HG03103 (cell line): ENCODE results near the gene CADM1.

Source experiments
- ATAC-seq: cut with Tn5 transposase; IDR thresholded peaks from one replicate; pipeline ENCODE4 v1.9.1; 2021; ENCODE audit warnings: low read depth; ENCODE audit not compliant: unreplicated experiment

Gene CADM1

DNA sequence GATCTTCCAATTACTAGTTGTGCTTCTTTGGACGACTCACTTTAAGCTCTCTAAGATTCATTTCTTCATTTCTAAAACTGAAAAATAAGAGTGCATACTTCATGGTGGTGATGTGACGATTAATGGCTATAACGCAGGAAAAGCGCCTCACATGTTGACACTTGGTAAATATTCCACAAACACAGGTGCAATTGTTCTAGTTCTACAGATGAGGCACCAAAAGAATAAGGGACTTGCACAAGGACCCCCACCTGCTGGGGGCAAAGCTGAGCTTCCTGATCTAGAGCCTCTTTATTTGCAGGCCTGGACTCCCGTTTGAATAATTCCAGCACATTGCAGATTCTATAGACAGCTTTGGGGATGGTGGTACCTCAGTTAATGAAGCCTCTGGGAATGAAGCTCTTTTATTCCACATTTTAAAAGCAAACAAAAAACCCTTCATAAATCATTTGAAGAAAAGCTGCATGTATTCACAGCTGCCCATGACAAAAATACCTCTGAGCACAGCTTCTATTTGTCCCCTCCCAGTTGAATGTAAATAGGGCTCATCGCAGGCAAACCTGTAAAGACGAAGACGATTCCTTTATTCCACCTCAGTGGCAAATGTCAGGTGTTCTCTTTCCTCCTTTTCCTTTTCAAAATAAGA, 14.9 kb upstream of the CADM1 start:
- ATAC-seq = no peak

DNA sequence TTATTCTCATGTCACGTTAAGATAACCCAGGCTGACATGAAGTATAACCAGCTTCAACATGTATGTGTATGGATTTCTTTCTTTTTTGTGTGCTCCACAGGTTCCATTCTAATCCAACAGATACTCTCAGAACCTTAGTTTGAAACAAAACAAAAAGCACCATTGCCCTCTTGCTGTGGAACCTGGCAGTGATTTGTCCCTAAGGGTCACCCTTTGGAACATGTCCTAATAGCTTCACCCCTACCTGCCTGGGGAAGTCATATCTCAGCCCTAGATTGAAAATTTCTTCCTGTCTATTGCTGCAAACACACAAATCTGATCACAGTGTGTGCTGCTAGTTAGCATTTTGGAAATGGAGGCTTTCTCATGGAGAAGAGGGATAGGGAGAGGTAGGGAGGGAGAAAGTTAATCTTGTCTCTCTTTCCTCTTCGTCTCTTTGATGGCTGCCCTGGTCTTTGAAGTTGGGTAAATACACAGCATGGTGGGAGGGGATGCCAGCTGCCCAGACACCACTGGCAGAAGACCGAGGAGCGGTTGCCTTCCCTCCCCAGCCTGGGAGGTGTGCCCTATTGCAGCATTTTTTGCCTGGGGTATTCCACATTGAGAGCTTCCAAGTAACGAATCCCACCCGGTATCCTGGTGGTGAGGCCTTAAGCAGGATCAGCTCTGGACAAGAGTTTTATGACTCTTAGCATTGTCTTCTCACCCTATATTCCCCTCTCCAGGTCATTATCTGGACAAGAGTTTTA, 11.6 kb upstream of the CADM1 start:
- ATAC-seq = no peak

DNA sequence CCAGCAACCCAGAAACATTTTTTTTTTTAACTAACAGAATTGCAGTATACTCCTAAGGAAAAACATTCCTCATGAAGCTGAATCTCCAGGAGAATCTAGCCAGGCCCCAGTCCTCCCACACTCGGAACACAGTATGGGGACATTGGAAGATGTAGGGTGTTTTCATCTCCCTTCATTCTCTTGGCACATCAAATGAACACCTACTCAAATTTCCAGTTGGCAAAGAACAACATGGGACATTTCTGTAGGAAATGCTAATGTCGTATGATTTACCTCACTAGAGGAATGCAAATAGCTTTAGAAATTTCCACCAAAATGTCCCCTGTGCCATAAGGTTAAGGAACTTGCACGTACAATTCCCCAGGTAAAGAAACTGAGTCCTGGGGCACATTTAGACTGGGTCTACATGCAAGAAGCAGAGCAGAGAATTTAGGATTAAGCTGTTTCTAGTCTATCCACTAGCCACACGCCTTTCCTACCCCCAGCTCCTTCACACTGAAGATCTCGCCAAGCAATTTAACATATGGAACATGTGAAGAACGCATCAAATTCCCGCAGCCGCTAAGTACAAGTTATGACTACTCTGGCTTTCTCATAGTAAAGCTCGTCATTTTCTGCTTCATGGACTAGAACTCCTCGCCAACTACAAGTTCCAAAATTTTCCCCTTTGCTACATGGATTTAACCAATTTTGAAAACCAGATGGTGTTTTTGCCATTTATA, 2.9 kb upstream of the CADM1 start:
- no peak for ATAC-seq

DNA sequence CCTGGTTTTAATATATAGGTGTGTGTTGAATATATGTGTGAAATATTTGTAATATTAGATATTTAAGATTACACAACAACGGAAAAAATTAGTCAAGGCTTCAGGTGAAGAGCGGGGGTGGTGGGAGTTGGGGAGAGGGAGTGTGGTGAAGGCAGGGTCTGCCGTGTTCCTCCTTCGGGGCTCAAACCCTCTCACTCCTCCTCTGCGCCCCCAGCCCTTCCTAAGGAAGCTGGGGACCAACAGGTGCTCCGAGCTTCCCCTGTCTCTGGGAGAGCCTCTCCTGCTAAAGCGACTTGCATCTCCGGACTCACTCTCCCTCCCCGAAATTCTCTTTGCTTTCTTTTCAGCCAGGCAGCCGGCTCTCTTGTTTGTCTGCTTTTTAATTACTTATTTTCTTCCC, 960 bp upstream of the CADM1 start:
- ATAC-seq = no peak

DNA sequence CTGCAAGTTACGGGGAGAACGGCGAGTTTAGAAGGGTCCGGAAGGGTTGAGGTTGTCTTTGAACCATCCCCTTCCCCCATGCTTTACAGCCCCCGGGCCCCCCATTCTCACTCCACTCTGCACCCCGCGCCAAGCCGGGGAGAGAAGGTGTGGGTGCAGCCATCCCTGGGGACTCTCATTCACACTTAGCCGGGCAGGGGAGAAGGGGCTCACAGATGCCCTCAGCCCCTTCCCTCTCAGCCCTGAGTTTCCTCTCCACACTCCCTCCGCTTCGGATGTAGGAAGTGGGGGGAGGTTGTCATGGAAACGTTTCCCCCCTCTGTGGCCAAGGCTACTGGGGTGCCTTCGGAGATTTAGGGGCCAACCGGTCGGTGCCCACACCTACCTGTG, 334 bp downstream of the CADM1 start:
- no peak for ATAC-seq

DNA sequence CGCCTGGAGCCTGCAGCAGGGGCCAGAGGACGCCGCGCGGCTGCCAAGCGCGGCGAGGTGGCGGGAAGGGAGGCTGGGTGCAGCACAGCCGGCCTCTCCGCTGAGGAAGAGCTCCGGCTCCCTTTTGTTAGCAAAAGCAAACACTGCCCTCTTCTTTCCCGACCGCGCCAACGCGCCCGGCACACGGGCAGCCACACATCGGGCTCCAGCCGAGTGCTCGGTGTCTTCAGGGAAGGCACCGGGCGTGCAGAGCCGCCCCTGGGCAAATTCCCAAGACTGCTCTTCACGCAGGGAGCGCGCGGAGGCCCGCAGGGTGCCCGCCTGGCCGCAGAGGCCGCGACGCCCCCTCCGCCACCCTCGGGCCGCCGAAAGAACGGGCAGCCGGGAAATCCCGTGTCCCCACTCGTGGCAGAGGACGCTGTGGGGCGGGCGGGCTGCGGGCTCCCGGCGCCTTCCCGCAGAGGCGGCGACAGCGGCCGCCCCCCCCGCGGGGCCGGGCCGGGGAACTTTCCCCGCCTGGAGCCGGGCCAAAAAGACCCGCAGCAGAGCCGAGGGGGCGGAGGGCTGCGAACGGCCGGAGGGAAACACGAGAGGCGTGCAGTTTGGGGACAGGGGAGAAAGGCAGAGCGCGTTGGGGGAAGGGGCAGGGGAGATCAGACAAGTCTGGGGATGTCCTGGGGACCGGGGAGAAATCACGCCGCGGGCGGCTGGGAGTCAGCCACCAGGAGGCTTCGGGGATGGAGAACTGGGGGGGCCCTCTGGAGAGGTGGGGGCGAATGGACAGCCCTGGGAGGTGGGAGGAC, 931 bp downstream of the CADM1 start:
- ATAC-seq = no peak

DNA sequence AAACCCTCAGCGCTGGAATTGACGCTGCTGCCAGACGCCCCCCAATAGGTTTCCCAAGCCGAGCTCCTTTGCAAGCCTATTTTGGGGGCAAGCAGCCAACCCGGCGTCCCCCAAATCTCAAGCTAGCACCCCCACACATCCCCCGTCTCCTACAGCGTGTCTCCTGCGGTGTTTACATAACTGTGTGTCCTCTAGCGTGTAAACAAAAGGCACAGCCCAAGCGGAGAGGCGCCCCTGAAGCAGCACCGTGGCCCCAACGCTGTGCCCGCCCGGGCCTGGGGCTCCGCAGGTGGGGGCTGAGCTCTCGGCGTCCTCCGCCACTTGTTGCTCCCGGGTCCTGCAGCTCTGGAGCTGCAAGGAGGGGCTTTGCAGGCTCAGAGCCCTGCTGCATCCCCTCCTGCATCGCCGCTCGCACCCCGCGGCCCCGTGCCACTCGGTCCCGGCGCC, 1.6 kb downstream of the CADM1 start:
- ATAC-seq = no peak

DNA sequence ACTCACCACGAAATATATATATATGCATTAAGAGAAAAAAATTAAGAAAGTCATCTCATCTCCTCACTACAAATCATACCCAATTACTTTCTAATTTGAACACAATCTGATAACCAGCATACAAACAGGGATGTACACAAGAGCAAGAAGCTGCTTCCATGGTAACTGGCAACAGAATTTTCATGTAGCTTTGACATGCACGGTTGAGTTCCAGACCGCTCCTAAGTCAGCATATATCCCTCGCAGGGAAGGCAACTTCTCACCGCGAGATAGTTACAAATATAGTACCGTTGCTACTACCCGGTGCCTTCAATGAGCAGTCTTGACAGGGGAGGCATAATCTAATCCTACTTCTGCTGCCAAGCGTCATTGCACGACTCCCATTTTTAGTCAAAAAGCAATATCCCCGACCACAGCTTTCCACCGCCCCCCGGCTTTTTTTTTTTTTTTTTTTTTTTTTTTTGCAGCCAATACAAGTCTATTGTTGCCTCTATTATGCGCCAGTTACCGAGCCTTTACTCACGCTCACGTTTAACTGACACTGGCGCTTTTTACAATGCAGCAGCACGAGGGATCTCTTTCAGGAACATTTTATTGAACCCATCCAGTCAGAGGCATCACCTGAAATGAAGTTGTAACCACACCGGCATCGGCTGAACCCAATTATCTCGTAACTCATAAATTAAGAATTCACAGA, 2.2 kb downstream of the CADM1 start:
- no peak for ATAC-seq

DNA sequence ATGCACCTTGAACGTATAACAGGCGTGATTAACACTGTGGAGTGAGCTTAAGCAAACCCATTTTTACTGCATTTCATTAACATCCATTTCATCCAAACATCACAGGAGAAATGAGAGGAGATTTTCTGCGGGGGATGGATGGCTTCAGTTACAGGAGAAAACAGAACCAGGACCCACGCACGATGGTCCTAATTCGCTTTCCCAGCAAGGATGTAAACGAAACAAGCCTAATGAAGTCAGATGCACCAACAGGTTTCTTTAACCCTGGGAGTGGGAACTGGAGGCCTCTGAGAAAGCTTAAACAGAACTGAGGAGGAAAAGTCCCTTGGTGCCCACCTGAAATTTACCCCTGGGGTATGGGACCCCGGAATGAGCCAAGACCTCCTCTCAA, 2.7 kb downstream of the CADM1 start:
- ATAC-seq = no peak

DNA sequence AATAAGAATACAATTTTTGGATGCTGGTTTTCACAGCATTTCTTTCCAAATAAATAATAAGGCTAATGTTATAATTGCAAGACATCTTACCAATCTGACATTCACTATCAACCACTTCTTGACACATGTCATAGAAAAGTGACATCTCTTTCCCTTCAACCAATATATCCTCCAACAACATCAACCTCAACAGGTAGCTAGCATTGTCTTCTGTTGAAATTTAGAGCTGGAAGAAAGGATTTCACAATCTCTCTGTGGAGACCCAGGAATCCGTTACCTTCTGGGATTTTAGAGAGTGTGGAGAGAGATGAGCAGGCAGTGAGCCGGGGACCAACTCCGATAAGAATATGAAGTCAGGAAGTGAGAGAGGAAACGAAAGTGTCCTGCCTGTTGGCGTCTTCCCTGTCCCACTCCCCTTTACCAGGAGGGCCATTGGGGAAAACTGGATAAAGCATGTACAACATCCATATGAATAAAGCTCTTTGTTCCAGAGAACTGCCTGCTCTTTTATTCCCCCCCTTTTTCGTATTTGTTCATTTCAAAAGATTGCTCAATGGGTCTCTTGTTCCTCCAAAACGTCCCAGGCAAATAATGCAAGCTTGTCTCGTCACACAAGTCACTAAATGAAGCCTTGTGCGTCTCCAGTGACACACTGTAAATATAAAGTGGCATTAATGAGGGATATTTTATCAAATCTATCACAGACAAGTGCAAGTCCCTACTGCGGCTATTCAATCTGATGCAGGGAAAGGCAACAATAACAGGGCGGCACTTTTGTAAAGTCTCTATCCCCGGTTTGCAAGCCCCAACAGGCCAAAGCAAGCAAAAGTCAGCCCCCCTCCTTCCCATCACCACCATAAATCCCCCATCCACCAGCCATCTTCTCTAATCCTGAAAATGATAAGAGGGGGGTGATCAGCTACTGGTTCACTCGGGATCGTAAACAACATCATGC, 3.4 kb downstream of the CADM1 start:
- no peak for ATAC-seq

DNA sequence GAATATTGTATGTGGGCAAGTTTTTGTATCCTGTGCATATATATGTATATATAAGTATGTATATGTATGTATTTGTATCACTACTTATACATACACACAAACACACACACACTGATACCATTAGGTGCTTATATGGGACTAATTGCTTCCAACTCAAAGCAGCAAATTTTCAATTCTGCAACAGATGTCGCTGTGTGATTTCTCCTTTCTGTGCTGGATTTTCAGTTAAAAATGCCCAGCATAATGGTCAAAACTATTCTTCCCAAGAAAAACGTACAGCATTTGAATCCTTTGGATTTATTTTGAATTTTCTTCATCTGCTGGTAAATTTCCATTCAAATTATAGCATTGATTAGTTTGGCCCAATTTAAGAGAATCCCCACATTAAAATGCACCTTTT, 4.3 kb downstream of the CADM1 start:
- no peak for ATAC-seq

DNA sequence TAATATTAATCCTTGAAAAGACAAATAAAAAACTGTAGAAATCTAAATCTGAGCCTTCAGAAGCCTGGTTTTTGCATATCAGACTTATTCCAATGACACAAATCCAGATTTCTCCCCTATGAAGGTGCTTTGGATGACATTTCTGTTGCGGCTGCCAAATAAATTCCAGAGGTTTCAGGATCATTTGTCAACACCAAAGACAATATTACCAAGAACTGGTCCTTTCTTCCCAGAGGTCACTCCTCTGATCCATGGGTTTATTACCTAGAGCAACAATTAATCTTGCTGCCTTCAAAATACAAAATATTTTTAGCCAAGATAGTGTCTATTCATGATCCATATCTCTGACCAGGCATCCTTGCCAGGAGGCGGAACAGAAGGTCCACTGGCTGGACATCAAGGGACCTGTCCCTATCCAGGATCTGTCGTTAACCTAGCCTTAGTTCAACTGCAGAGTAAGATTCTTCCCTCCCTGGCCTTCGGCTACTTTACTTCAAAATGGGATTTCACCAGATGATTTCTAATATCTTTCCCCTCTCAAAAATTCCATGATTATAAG, 4.9 kb downstream of the CADM1 start:
- no peak for ATAC-seq

DNA sequence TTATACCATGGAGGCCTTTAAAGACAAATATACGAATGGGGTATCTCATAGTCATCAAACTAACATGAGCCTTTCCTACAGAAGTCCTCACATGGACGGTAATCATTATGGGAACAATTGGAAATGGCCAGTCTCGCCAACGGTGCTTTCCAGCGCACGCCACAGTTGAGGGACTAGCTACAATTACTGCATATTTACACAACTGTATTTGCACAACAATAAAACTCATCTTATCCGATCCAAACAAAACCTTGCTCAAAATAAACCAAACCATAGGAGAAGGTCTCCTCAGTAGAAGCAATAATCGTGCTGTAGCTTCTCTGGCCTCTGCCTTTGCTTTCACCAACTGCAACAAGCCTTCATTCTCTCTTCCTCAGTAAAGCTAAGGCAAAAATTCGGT, 5.9 kb downstream of the CADM1 start:
- no peak for ATAC-seq

DNA sequence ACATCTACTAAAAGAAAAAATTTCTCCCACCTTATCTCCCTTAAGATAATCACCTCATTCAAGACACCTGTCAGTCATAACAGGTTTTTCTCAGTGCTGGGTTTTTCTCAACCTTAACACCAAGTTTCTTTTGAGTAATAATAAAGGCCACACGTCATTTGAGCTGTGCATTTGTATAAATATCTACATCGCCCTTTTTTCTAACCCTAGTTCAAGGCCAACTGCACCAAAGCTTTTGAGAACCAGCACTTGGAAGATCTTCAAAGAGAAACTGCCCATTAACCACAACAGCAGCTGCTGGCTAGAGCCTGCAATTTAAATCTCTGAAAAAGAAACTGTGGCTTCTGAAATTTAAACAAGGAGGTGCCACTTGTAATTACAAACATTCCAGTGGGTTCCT, 6.9 kb downstream of the CADM1 start:
- no peak for ATAC-seq

DNA sequence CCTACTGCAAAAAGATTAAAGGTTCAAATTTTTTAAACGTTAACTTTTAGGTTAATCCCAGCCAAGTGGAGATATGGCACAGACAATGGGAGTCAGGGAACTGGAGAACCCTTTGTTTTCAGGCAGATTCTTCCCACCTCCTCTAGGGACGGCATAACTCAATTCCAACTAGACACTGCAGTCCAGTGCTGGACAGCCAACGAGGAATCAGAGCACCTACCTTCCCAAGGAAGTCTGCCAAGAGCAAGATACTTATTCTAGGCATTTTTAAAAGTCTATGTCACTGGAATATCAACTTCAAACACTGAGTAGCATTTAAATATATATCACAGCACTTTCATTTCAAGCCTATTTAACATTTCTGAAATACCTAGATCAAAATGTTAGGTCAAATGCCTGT, 7.3 kb downstream of the CADM1 start:
- ATAC-seq = no peak

DNA sequence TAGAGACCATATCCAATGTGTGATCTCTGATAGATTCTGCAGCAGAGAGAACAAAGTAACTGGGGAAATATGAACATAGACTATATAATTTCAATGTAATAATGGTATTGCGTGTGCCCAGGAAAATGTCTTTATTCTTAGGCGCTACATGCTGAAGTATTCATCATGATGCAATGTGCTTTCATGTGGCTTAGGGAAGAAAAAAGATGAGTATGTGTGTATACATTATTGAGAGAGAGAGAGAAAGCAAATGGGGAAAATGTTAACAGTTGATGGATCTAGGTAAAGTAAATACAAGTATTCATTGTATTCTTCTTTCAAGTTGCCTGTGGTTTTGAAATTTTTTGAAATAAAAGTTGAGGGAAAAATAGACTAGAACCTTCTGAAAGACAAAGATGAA, 10.3 kb downstream of the CADM1 start:
- ATAC-seq = no peak

DNA sequence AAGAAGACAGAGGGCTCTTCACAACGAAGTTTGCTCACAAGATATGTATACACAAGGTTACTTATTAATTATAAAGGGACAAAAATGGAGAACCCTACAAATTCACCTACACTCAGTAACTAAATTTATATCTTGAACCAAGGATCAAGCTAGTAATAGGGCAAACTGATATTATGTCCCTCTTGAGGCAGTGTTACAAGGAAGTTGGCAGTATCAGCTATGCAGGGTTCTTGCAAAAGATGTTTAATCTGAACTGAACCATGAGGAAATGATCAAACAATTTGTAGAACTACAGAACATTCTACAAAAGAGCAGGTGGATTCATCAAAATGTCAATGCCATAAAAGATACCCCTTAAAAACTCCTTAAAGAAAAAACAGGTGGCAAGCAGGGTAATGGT, 10.7 kb downstream of the CADM1 start:
- no peak for ATAC-seq

DNA sequence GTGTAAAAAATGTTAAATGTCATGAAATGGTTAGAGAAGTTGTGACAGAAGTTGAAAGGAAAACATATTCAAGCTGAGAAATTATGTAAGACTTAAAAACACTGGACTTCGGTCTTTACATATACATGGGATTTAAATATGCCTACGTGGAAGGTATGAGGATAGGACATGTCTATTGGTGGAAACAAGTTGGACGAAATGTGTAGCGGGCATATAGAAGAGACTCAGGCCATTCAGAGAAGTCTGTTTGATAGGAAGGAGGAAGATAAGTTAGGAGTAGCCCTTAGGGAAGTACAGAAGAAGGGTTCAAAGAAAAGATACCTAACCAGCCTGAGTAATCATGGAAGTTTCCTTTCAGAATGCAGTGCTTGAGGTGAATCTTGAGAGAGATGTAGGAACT, 14.7 kb downstream of the CADM1 start:
- ATAC-seq = no peak

DNA sequence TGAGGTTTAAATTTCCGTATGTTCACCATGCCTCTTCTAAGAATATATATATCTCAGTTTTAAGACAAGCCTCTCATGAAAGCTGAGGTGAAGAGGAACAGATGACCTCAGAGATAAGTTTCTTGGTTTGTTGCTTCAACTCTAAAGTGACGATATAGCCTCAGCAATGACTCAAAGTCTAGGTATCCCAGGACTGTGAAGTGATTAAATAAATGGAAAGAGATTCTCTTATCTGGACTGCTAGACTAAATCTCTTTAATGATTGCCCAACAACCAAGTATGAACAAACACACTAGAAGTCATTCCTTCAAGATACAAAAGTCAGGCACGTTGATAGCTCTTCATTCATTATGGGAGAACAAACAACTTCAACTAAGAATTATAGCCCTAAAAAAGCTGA, 15.3 kb downstream of the CADM1 start:
- no peak for ATAC-seq
